HepG2 (cell line): ENCODE results near the gene NCF1. TPM values are rescaled to one million over a fixed set of nuclear protein-coding genes. Genes with fewer than 3 reads are reported as not detected.
A peak's percentile ranks its signal among the peaks of the same experiment; 100 is the strongest.
"Not testable (repeated sequence)": the region's sequence is repeated elsewhere in the genome, so short reads cannot be mapped to it uniquely, and the experiment has no call there.

ENCODE experiments used
- ATAC-seq: fragments of 200-7000 bp; cut with Tn5 transposase; 3 replicates; pipeline ENCODE4 v1.9.1; 2020; ENCODE audit warnings: mild to moderate bottlenecking, moderate library complexity
- BruUV-seq: library from RNA; stranded (reverse); fragments of 400-500 nt; replicated peaks from 2 replicates; lab custom pipeline; 2021; lab: Mats Ljungman, UMichigan
- CTCF ChIA-PET: fragments of 300-600 bp; formaldehyde crosslinking; extraction: SDS; loops from one replicate; lab custom pipeline; 2021; ENCODE audit warnings: low total read pairs, inconsistent platforms, low intra/inter-chr PET ratio; lab: Yijun Ruan, JAX
- POLR2A ChIA-PET: fragments of 350-600 bp; sonication (Branson Sonifier 250); formaldehyde crosslinking; loops from one replicate; lab custom pipeline; 2020; ENCODE audit warnings: antibody characterized with exemption, inconsistent platforms; lab: Yijun Ruan, JAX
- DNase-seq: peaks from one replicate; pipeline ENCODE4 v3.0.0-alpha.2; 2015; ENCODE audit warnings: low spot score
- FAIRE-seq: peaks from 3 replicates; lab custom pipeline; 2011; peaks lifted over from hg19 to GRCh38; lab: Jason Lieb, UNC
- H2AFZ ChIP-seq: one replicate; pipeline ENCODE4 v1.6.1; 2011; ENCODE audit warnings: low read length, inconsistent platforms
- H3K27ac ChIP-seq: fragments of 300-600 bp; 3 replicates; pipeline ENCODE4 v1.8.0; 2011; ENCODE audit warnings: mixed run types, mild to moderate bottlenecking, mixed read lengths, low read length, inconsistent platforms; ENCODE audit not compliant: insufficient read depth; ENCODE audit errors: extremely low read length
- H3K27me3 ChIP-seq, 2 experiments: fragments of 200-600 bp in 1 of 2; 2 replicates in 1 of 2; 3 replicates in 1 of 2; pipeline versions ENCODE4 v1.6.0 to v1.8.0; 2011; ENCODE audit warnings: low read length in 2 of 2, mild to moderate bottlenecking in 2 of 2, moderate library complexity in 2 of 2, inconsistent platforms in 1 of 2; ENCODE audit not compliant: insufficient read depth in 2 of 2, control insufficient read depth in 1 of 2
- H3K36me3 ChIP-seq, 2 experiments: fragments of 200-600 bp in 1 of 2; replicated peaks in 1 of 2; 2 replicates in 1 of 2; 3 replicates in 1 of 2; pipeline versions ENCODE4 v1.5.1 to v1.8.0; 2011; ENCODE audit warnings: low read length in 2 of 2, inconsistent platforms in 1 of 2; ENCODE audit not compliant: insufficient read depth in 2 of 2, control insufficient read depth in 1 of 2
- H3K4me1 ChIP-seq: 2 replicates; pipeline ENCODE4 v1.5.1; 2012; ENCODE audit warnings: low read length, inconsistent platforms; ENCODE audit not compliant: insufficient read depth
- H3K4me2 ChIP-seq: 2 replicates; pipeline ENCODE4 v1.6.0; 2011; ENCODE audit warnings: low read depth, low read length, inconsistent platforms
- H3K4me3 ChIP-seq, 3 experiments: fragments of 200-600 bp in 1 of 3; sonication (generic), shearing (Covaris generic) in 1 of 3; replicated peaks in 1 of 3; 2 replicates each; pipeline ENCODE4 v1.5.1; 2011 to 2016; ENCODE audit warnings: low read length in 3 of 3, inconsistent platforms in 2 of 3, low read depth in 2 of 3, mild to moderate bottlenecking in 2 of 3, control low read depth in 1 of 3, mixed read lengths in 1 of 3; ENCODE audit not compliant: insufficient read depth in 1 of 3
- H3K79me2 ChIP-seq: one replicate; pipeline ENCODE4 v1.6.1; 2011; ENCODE audit warnings: low read length, inconsistent platforms; ENCODE audit not compliant: insufficient read depth
- H3K9ac ChIP-seq: 2 replicates; pipeline ENCODE4 v1.6.0; 2011; ENCODE audit warnings: mild to moderate bottlenecking, low read depth, low read length, inconsistent platforms; ENCODE audit not compliant: insufficient read depth
- H3K9me3 ChIP-seq: 2 replicates; pipeline ENCODE4 v1.5.1; 2012; ENCODE audit warnings: mild to moderate bottlenecking, low read length
- H4K20me1 ChIP-seq: 2 replicates; pipeline ENCODE4 v1.6.0; 2011; ENCODE audit warnings: inconsistent platforms, mild to moderate bottlenecking, low read length, moderate library complexity; ENCODE audit not compliant: insufficient read depth
- FOSL2 ChIP-seq: sonication (generic); formaldehyde crosslinking; IDR thresholded peaks from 2 replicates; pipeline ENCODE4 v1.4.0; 2020; ENCODE audit warnings: missing genetic modification reagents
- WGBS: methylation state at CpG from one replicate; pipeline ENCODE4 v1.1.6; 2017; ENCODE audit warnings: low lambda C conversion rate; 5-methylcytosine and 5-hydroxymethylcytosine counted together
- in situ Hi-C: cut with HindIII; loops from 2 replicates; pipeline ENCODE4 v1.10.0; 2017; ENCODE audit warnings: low pct_unique_long_range_greater_than_20kb; ENCODE audit not compliant: extremely low pct_ligation_motif_present
- intact Hi-C: fragments of 100-400 bp; cut with micrococcal nuclease; formaldehyde crosslinking; loops from one replicate; pipeline ENCODE4 v1.10.0; 2022; ENCODE audit not compliant: unreplicated experiment
- polyA plus RNA-seq, 8 experiments: library from polyadenylated mRNA; depleted of rRNA in 3 of 8; stranded (reverse) in 7 of 8; unstranded in 1 of 8; fragments of >200 nt; fragmentation: Illumina TruSeq in 4 of 8; extraction: Trizol in 4 of 8; gene quantifications; 2 replicates each; pipeline versions ENCODE4 v1.2.1 to v1.2.3, GENCODE V29; 2011 to 2016; ENCODE audit warnings: low read depth in 4 of 8, missing spikeins in 1 of 8, mixed read lengths in 1 of 8; ENCODE audit not compliant: insufficient read depth in 1 of 8
- total RNA-seq, 5 experiments: library from RNA; depleted of rRNA; stranded (reverse); fragments of >200 nt; fragmentation: Illumina TruSeq; extraction: Trizol; gene quantifications; 2 replicates each; pipeline ENCODE4 v1.2.3, GENCODE V29; 2016; ENCODE audit warnings: low read depth in 1 of 5

The NCF1 gene
- total and polyA plus RNA-seq, 2 of the 13 experiments (the other 11 are each of a cell fraction or from before 2014, with no cell fraction given), result 0.09 TPM; not detected in 1

GRCh38 chr7:74798644-74799043 lies 24.8 kb downstream of the NCF1 start:
- H2AFZ ChIP-seq, FAIRE-seq, CTCF ChIA-PET, H3K79me2 ChIP-seq, H3K27me3 ChIP-seq, intact Hi-C loops, BruUV-seq, H3K9me3 ChIP-seq, H3K4me3 ChIP-seq, POLR2A ChIA-PET, H3K4me2 ChIP-seq, H4K20me1 ChIP-seq, in situ Hi-C loops, H3K9ac ChIP-seq, DNase-seq, H3K36me3 ChIP-seq, H3K4me1 ChIP-seq, H3K27ac ChIP-seq: not testable (repeated sequence)
- 0 out of 2 replicates have a peak, but pooled peaks have one; percentile 26 for TF ChIP-seq FOSL2
- ATAC-seq, result peak; percentile 59; the same call in 2 of the 3 replicates
- 11% methylated on average over 1 of the region's 4 CpGs for WGBS

DNA sequence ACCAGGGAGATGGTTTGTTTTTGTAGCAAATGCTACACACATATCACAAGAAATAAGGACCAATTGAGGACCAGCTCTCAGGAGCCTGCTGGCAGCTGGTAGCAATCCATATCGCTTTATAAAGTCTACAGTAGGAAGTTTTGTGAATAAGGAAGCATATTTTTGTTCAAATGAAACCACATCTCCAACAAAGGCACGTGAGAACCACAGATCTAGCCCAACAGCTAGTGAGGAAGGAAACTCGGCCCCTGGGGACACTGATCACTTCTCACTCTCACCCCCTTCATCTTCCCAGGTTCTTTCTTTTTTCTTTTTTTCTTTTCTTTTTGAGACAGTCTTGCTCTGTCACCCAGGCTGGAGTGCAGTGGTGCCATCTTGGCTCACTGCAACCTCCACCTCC lies 42.1 kb downstream of the NCF1 start:
- not testable (repeated sequence) for BruUV-seq, DNase-seq, ATAC-seq

GRCh38 chr7:74820146-74820805 lies 46.5 kb downstream of the NCF1 start:
- H3K27ac ChIP-seq, H3K79me2 ChIP-seq, H3K9ac ChIP-seq, CTCF ChIA-PET, H3K4me1 ChIP-seq, DNase-seq, H2AFZ ChIP-seq, BruUV-seq, H3K36me3 ChIP-seq, POLR2A ChIA-PET, H4K20me1 ChIP-seq, FAIRE-seq, H3K4me2 ChIP-seq, H3K27me3 ChIP-seq, H3K9me3 ChIP-seq, in situ Hi-C loops, intact Hi-C loops, H3K4me3 ChIP-seq: not testable (repeated sequence)
- WGBS, result no CpG with 5 or more reads among the region's 23 CpGs
- peak; percentile 99 for ATAC-seq

More for the DNA sequence above, 42.1 kb downstream of the NCF1 start:
- H3K4me1 ChIP-seq, CTCF ChIA-PET, H3K9ac ChIP-seq, H3K36me3 ChIP-seq, H4K20me1 ChIP-seq, POLR2A ChIA-PET, FAIRE-seq, H3K4me3 ChIP-seq, H3K27ac ChIP-seq, in situ Hi-C loops, H2AFZ ChIP-seq, H3K79me2 ChIP-seq, intact Hi-C loops, H3K9me3 ChIP-seq, H3K27me3 ChIP-seq, H3K4me2 ChIP-seq: not testable (repeated sequence)
- WGBS, result no CpG with 5 or more reads among the region's 3 CpGs

GRCh38 chr7:74821259-74821658 lies 47.4 kb downstream of the NCF1 start:
- POLR2A ChIA-PET, DNase-seq: not testable (repeated sequence)

More at GRCh38 chr7:74821259-74821658, 47.4 kb downstream of the NCF1 start:
- FAIRE-seq, ATAC-seq, H3K27ac ChIP-seq, H3K4me2 ChIP-seq, H3K9me3 ChIP-seq, in situ Hi-C loops, H2AFZ ChIP-seq, H3K9ac ChIP-seq, H3K79me2 ChIP-seq, H3K4me1 ChIP-seq, H4K20me1 ChIP-seq, H3K4me3 ChIP-seq, BruUV-seq, H3K36me3 ChIP-seq, intact Hi-C loops, H3K27me3 ChIP-seq, CTCF ChIA-PET: not testable (repeated sequence)
- WGBS, result no CpG with 5 or more reads among the region's 5 CpGs
